ENCODE results near the gene ARHGAP18.

DNA sequence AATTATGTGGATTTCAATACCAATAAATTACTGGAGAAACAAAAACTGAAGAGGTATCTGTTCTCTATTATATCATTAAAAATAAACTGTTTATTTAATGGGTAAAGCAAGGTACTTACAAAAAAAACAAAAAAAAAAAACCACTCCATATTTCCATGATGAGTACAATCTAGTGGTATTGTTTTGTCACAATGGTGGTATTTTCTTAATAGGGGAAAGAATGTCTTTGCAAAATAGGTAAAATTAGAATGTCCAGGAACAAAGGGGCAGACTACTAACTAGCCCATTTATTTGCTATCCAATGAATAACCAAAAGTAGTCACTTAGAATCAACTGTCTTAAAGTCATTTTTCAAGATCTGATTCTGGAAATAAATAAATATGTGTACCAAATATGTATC lies 92.0 kb downstream of the ARHGAP18 start:
- TF ChIP-seq, protein P1, sequence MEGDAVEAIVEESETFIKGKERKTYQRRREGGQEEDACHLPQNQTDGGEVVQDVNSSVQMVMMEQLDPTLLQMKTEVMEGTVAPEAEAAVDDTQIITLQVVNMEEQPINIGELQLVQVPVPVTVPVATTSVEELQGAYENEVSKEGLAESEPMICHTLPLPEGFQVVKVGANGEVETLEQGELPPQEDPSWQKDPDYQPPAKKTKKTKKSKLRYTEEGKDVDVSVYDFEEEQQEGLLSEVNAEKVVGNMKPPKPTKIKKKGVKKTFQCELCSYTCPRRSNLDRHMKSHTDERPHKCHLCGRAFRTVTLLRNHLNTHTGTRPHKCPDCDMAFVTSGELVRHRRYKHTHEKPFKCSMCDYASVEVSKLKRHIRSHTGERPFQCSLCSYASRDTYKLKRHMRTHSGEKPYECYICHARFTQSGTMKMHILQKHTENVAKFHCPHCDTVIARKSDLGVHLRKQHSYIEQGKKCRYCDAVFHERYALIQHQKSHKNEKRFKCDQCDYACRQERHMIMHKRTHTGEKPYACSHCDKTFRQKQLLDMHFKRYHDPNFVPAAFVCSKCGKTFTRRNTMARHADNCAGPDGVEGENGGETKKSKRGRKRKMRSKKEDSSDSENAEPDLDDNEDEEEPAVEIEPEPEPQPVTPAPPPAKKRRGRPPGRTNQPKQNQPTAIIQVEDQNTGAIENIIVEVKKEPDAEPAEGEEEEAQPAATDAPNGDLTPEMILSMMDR (IDR thresholded peaks at IDR 0.05): no peak
- TF ChIP-seq POLR2A (IDR thresholded peaks at IDR 0.05): no peak
